Upper lobe of left lung (tissue), 6 donors: Measurements from ENCODE around the gene MOV10L1. TPM values are rescaled to one million over a fixed set of nuclear protein-coding genes. Genes with fewer than 3 reads are reported as not detected.
A peak's percentile ranks its signal among the peaks of the same experiment; 100 is the strongest.
"Not testable (repeated sequence)": the region's sequence is repeated elsewhere in the genome, so short reads cannot be mapped to it uniquely, and the experiment has no call there.

Source experiments
- ATAC-seq, 2 donors: fragments of 200-7000 bp; cut with Tn5 transposase; one replicate each; pipeline ENCODE4 v1.9.1; 2022; ENCODE audit warnings: mild to moderate bottlenecking in 2 of 2, moderate library complexity in 2 of 2; ENCODE audit not compliant: low FRiP score in 2 of 2
- DNase-seq, 2 donors: peaks; one replicate each; pipeline ENCODE4 v3.0.0-alpha.2; 2019 to 2020
- H3K27ac ChIP-seq, 4 donors: fragments of 200-600 bp; sonication (generic); one replicate each; pipeline ENCODE4 v1.5.1; 2016 to 2019
- H3K27me3 ChIP-seq, 4 donors: fragments of 200-600 bp; sonication (generic); one replicate each; pipeline ENCODE4 v1.5.1; 2017 to 2019
- H3K36me3 ChIP-seq, 4 donors: fragments of 200-600 bp; sonication (generic); one replicate each; pipeline ENCODE4 v1.5.1; 2016 to 2019
- H3K4me1 ChIP-seq, 4 donors: fragments of 200-600 bp; sonication (generic); one replicate each; pipeline ENCODE4 v1.5.1; 2018 to 2019
- H3K4me3 ChIP-seq, 4 donors: fragments of 200-600 bp; sonication (generic); one replicate each; pipeline ENCODE4 v1.5.1; 2017 to 2019; ENCODE audit warnings: mild to moderate bottlenecking in 2 of 4, moderate library complexity in 1 of 4
- H3K9me3 ChIP-seq, 4 donors: fragments of 200-600 bp; sonication (generic); one replicate each; pipeline ENCODE4 v1.5.1; 2018 to 2019
- EP300 ChIP-seq, 4 donors: sonication (generic); formaldehyde crosslinking; IDR thresholded peaks; one replicate each; pipeline ENCODE4 v1.5.1; 2017; ENCODE audit warnings: antibody characterized with exemption in 4 of 4, control low read depth in 2 of 4
- POLR2A ChIP-seq, 4 donors: fragments of 450-650 bp; IDR thresholded peaks; one replicate each; pipeline ENCODE4 v1.5.1; 2016 to 2017; ENCODE audit warnings: antibody characterized with exemption in 4 of 4, mild to moderate bottlenecking in 2 of 4
- POLR2AphosphoS5 ChIP-seq, 2 donors: sonication (generic); formaldehyde crosslinking; IDR thresholded peaks; one replicate each; pipeline ENCODE4 v1.5.1; 2017; ENCODE audit warnings: antibody characterized with exemption in 2 of 2
- WGBS, 2 donors: methylation state at CpG; one replicate each; pipeline ENCODE4 v1.1.5; 2017 to 2018; 5-methylcytosine and 5-hydroxymethylcytosine counted together
- total RNA-seq, 6 donors: library from RNA; depleted of rRNA in 4 of 6; stranded (reverse); fragments of >200 nt in 4 of 6; gene quantifications; one replicate each; pipeline versions ENCODE4 v1.1.0 to v1.2.1, GENCODE V29; 2016 to 2021
- TF ChIP-seq, protein P1 (sequence below), 6 experiments: fragments of 450-650 bp in 4 of 6; fragments of 200-600 bp in 2 of 6; sonication (generic) in 2 of 6; IDR thresholded peaks; one replicate each; pipeline ENCODE4 v1.5.1; 2016 to 2019; ENCODE audit warnings: antibody characterized with exemption in 6 of 6
- donor health status: DM: no; HTN: no; CAD: no; lungs with moderate emphysema.
- donor health status: DM: no; HTN: yes; CAD: no; lungs with severe emphysema.

The MOV10L1 gene
- total RNA-seq, 6 donors from 2014 or later = 0.47 to 3.1 (median 1.8) TPM; not detected in 1

DNA sequence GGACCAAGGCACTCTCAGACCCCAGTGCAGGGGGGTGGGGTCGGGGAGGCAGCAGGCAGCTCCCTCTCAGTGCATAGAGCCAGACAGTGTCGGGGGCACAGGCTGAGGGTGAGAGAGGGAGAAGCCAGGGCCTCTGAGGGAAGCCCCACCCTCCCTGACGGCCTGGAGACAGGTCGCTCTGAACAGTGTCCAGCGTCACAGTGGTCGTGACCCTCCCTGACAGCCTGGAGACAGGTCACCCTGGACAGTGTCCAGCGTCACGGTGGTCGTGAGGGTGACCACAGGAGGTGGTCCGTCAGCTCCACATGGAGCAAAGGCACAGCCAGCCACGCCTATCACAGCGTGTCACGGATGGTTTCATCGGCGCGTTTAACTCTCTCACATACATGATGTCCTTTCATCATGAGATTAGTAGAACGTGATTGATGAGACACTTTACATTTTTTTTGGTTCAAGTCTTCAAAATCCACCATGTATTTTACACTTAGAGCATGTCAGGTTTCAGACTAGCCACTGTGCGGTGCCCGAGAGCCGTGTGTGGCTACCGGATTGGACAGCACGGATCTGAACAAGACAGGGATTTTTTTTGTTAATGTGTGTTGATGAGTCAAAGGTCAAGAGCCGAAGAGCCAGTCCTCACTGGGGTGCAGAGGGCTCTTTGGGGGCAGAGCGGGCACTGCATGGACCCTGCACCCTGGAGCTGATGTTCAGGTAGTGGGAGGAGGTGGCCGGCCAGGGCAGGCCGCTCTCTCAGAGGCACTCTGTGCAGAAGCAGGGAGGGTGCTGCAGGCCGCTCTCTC, 56.8 kb downstream of the MOV10L1 start:
- H3K4me1 ChIP-seq = peaks cover 0 to 10% (median 6%) of the 10 kb centered on the region in 4 donors
- no peaks in the 10 kb centered on the region for H3K36me3 ChIP-seq
- DNase-seq = peak; percentile 49 to 67
- no peaks in the 10 kb centered on the region for H3K9me3 ChIP-seq
- no peaks in the 10 kb centered on the region for H3K27me3 ChIP-seq
- no peak for TF ChIP-seq POLR2AphosphoS5 (IDR thresholded peaks at IDR 0.05)
- TF ChIP-seq, protein P1, sequence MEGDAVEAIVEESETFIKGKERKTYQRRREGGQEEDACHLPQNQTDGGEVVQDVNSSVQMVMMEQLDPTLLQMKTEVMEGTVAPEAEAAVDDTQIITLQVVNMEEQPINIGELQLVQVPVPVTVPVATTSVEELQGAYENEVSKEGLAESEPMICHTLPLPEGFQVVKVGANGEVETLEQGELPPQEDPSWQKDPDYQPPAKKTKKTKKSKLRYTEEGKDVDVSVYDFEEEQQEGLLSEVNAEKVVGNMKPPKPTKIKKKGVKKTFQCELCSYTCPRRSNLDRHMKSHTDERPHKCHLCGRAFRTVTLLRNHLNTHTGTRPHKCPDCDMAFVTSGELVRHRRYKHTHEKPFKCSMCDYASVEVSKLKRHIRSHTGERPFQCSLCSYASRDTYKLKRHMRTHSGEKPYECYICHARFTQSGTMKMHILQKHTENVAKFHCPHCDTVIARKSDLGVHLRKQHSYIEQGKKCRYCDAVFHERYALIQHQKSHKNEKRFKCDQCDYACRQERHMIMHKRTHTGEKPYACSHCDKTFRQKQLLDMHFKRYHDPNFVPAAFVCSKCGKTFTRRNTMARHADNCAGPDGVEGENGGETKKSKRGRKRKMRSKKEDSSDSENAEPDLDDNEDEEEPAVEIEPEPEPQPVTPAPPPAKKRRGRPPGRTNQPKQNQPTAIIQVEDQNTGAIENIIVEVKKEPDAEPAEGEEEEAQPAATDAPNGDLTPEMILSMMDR (IDR thresholded peaks at IDR 0.05) = peak in 5 of 6 experiments; percentile 38 to 68 (median 61)
- ATAC-seq = peak; percentile 53 to 75
- WGBS, 2 donors = 46 to 50% methylated on average over 20 to 26 of the region's 27 CpGs
- no peak overlapping the region for H3K4me3 ChIP-seq
- H3K27ac ChIP-seq = no peak overlapping the region

DNA sequence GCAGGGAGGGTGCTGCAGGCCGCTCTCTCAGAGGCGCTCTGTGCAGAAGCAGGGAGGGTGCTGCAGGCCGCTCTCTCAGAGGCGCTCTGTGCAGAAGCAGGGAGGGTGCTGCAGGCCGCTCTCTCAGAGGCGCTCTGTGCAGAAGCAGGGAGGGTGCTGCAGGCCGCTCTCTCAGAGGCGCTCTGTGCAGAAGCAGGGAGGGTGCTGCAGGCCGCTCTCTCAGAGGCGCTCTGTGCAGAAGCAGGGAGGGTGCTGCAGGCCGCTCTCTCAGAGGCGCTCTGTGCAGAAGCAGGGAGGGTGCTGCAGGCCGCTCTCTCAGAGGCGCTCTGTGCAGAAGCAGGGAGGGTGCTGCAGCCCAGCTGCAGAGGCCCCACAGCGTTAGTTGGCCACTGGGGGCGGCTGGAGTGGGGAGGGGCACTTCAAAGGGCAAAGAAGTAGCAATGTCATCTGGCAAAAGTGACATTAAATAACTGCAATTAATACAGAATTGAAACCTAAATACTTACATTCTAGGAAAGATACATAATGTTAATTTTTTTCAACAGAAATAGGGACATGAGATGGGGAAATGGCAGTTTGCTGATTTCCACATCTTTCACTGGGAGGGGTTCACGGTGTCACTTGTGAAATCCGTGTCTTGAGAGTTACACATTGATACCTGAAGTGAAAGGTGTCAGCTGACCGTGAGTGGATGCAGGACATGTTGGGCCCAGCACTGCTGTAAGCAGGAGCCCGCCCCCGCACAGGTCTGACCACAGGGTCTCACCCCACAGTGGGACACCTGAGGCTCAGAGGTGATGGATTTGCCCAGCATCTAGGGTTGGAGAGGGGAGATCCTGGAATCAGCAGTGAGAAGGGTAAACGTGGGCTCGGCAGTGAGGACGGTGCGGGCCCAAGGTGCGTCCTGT, 57.7 kb downstream of the MOV10L1 start:
- not testable (repeated sequence) for H3K4me1 ChIP-seq, H3K27ac ChIP-seq, H3K4me3 ChIP-seq, H3K9me3 ChIP-seq, ATAC-seq, H3K36me3 ChIP-seq, H3K27me3 ChIP-seq
- DNase-seq = peak in 1 of 2 donors; percentile 49
- WGBS, 2 donors = 71% methylated on average over 9 to 16 of the region's 26 CpGs

DNA sequence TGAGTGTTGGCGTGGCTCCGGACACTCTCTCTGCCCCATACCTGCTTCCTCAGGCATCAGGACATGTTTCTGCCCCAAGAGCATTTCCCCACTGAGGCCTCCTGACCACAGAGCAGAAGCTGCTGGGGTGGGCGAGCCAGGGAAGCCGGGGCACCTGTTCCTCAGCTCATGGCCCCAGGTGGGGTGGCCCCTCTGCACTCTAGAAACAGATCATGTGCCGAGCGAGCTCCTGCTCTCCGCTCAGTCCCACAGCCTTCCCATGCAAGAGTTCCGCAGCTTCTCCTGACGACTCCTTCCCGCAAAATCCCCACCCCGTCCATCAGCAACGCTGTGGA, 58.3 kb downstream of the MOV10L1 start:
- DNase-seq (no peak), ATAC-seq (no peak)

DNA sequence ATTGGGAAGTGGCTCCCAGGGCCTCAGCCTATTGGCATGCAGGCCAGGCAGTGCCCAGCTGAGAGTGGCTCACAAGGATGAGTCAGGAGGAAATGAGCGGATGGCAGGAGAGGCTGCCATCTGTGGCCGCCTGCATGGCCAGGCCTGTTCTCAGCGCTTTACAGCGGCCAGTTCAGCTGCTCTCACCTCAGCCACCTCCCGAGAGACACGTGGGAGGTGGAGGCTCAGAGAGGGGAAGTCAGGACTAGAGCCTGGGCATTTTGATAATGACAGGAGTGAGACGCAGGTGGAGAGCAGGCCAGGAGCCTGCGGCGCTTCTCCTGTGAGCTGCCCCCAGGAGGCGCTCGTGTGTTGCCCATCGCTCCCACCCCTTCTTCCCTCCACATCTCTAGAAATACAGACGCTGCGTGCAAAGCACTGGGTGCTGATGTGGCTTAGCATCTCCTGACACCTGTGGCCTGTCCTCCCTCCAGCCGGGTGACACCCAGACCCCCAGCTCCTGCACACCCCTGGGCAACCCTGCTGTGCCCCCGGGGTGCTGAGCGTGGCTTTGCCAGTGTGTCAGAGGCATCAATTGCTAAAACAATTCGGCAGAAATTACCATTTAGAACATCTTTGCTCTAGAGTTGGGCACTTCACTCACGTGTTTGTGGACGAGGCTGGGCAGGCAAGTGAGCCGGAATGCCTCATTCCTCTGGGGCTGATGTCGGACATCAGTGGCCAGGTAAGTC, 59.4 kb downstream of the MOV10L1 start:
- WGBS, 2 donors = 38% methylated on average over 11 to 18 of the region's 22 CpGs
- DNase-seq = peak; percentile 81 to 84
- Histone ChIP-seq H3K27me3 (no peaks in the 10 kb centered on the region), H3K27ac (no peak overlapping the region), H3K4me3 (no peak overlapping the region), H3K36me3 (no peaks in the 10 kb centered on the region), H3K4me1 (peaks cover 0 to 3% (median 1%) of the 10 kb centered on the region in 4 donors), H3K9me3 (no peaks in the 10 kb centered on the region)
- ATAC-seq = peak; percentile 75 to 79
- TF ChIP-seq, protein P1 (IDR thresholded peaks at IDR 0.05) = peak; percentile 67 to 87 (median 84)
- TF ChIP-seq POLR2A (IDR thresholded peaks at IDR 0.05) = no peak

More for the DNA sequence above, 58.3 kb downstream of the MOV10L1 start:
- H3K36me3 ChIP-seq = no peaks in the 10 kb centered on the region
- 82 to 91% methylated on average over 12 of the region's 12 CpGs for WGBS, 2 donors
- no peaks in the 10 kb centered on the region for H3K27me3 ChIP-seq
- TF ChIP-seq POLR2AphosphoS5 (IDR thresholded peaks at IDR 0.05) (no peak), EP300 (IDR thresholded peaks at IDR 0.05) (no peak), POLR2A (IDR thresholded peaks at IDR 0.05) (no peak)
- TF ChIP-seq, protein P1 (IDR thresholded peaks at IDR 0.05) = no peak
- H3K4me3 ChIP-seq = no peak overlapping the region
- no peaks in the 10 kb centered on the region for H3K9me3 ChIP-seq
- H3K4me1 ChIP-seq = peaks cover 0 to 3% (median 1%) of the 10 kb centered on the region in 4 donors
- H3K27ac ChIP-seq = no peak overlapping the region
